T47D (cell line): ENCODE data around the gene ATP5PB.
A peak's percentile ranks its signal among the peaks of the same experiment; 100 is the strongest.

ENCODE experiments used
- DNase-seq, 2 experiments: peaks; one replicate each; pipeline versions ENCODE4 v3.0.0 to v3.0.0-alpha.2; 2011 to 2012; ENCODE audit warnings: low read depth in 1 of 2, low spot score in 1 of 2
- JUND ChIP-seq: IDR thresholded peaks from 2 replicates; pipeline ENCODE4 v1.6.1; 2012; ENCODE audit warnings: low read depth
- in situ Hi-C: cut with HindIII; loops from 2 replicates; pipeline ENCODE4 v1.10.0; 2016; ENCODE audit warnings: low sequenced_read_pairs, low pct_unique_long_range_greater_than_20kb

The ATP5PB gene

GRCh38 chr1:111448918-111449702 is at the start of gene ATP5PB, which contains the start of gene WDR77:
Gene ATP5PB, plus strand, starts transcription at chr1:111449464. Its CDS starts 78 bp downstream, at chr1:111449542.
Gene WDR77, minus strand, starts transcription at chr1:111449256. Its CDS starts 87 bp downstream, at chr1:111449169.
- no peak for TF ChIP-seq JUND
- peak; percentile 82 to 99 for DNase-seq
- in situ Hi-C loops = no loop called here

GRCh38 chr1:111399792-111400610 is 49.3 kb upstream of the ATP5PB start:
- no peak for TF ChIP-seq JUND
- in situ Hi-C loops = no loop called here
- peak; percentile 13 to 48 for DNase-seq

GRCh38 chr1:111402083-111402482 is 47.2 kb upstream of the ATP5PB start:
- no peak for TF ChIP-seq JUND
- no peak for DNase-seq
- in situ Hi-C loops = no loop called here

GRCh38 chr1:111404588-111404987 is 44.7 kb upstream of the ATP5PB start:
- no peak for TF ChIP-seq JUND
- DNase-seq = no peak
- in situ Hi-C loops = no loop called here

- TF ChIP-seq JUND = no peak
- peak in 1 of 2 experiments; percentile 53 for DNase-seq
- in situ Hi-C loops = no loop called here
These were observed 42.9 kb upstream of the ATP5PB start for GRCh38 chr1:111406321-111406768.

GRCh38 chr1:111407301-111407700 is 42.0 kb upstream of the ATP5PB start:
- DNase-seq = no peak
- in situ Hi-C loops = no loop called here
- TF ChIP-seq JUND = no peak

GRCh38 chr1:111412839-111413238 is 36.4 kb upstream of the ATP5PB start:
- no peak for DNase-seq
- TF ChIP-seq JUND = no peak
- in situ Hi-C loops = no loop called here

- DNase-seq = no peak
- TF ChIP-seq JUND = no peak
- in situ Hi-C loops = no loop called here
These were observed 34.5 kb upstream of the ATP5PB start for GRCh38 chr1:111414756-111415155.

GRCh38 chr1:111415461-111415860 is 33.8 kb upstream of the ATP5PB start:
- TF ChIP-seq JUND = no peak
- in situ Hi-C loops = no loop called here
- no peak for DNase-seq

GRCh38 chr1:111417755-111418154 is 31.5 kb upstream of the ATP5PB start:
- TF ChIP-seq JUND = no peak
- peak in 1 of 2 experiments; percentile 27 for DNase-seq
- in situ Hi-C loops = no loop called here

- in situ Hi-C loops = no loop called here
- no peak for DNase-seq
- no peak for TF ChIP-seq JUND
These were observed 30.2 kb upstream of the ATP5PB start for GRCh38 chr1:111419037-111419436.

- DNase-seq = peak in 1 of 2 experiments; percentile 81
- no peak for TF ChIP-seq JUND
- in situ Hi-C loops = no loop called here
These were observed 28.9 kb upstream of the ATP5PB start for GRCh38 chr1:111420377-111420776.
